Mucosa of rectum (tissue), 2 donors: ENCODE measurements around the gene AMBP.
"Not testable (repeated sequence)": the region's sequence is repeated elsewhere in the genome, so short reads cannot be mapped to it uniquely, and the experiment has no call there.

Source experiments
- H3K27ac ChIP-seq, 2 donors: one replicate each; pipeline ENCODE4 v1.7.0; 2013; ENCODE audit warnings: inconsistent platforms in 2 of 2, low read depth in 2 of 2, low read length in 2 of 2
- H3K27me3 ChIP-seq, 2 donors: one replicate each; pipeline ENCODE4 v1.7.0; 2013; ENCODE audit warnings: low read length in 2 of 2; ENCODE audit not compliant: control insufficient read depth in 2 of 2, insufficient read depth in 2 of 2
- H3K36me3 ChIP-seq, 2 donors: one replicate each; pipeline ENCODE4 v1.7.0; 2013; ENCODE audit warnings: low read length in 2 of 2; ENCODE audit not compliant: control insufficient read depth in 2 of 2, insufficient read depth in 2 of 2
- H3K4me1 ChIP-seq, 2 donors: one replicate each; pipeline ENCODE4 v1.7.0; 2013; ENCODE audit warnings: low read length in 2 of 2, mild to moderate bottlenecking in 1 of 2; ENCODE audit not compliant: control insufficient read depth in 2 of 2, insufficient read depth in 2 of 2
- H3K4me3 ChIP-seq, 2 donors: one replicate each; pipeline ENCODE4 v1.7.0; 2013; ENCODE audit warnings: low read length in 2 of 2
- H3K9ac ChIP-seq, 2 donors: one replicate each; pipeline ENCODE4 v1.7.0; 2013; ENCODE audit warnings: low read length in 2 of 2, low read depth in 1 of 2, mild to moderate bottlenecking in 1 of 2
- H3K9me3 ChIP-seq, 2 donors: one replicate each; pipeline ENCODE4 v1.7.0; 2013; ENCODE audit warnings: low read length in 2 of 2; ENCODE audit not compliant: control insufficient read depth in 2 of 2
- donor health status: healthy.
- donor health status: Normal muscosa, but diverticular disease.

The AMBP gene

DNA sequence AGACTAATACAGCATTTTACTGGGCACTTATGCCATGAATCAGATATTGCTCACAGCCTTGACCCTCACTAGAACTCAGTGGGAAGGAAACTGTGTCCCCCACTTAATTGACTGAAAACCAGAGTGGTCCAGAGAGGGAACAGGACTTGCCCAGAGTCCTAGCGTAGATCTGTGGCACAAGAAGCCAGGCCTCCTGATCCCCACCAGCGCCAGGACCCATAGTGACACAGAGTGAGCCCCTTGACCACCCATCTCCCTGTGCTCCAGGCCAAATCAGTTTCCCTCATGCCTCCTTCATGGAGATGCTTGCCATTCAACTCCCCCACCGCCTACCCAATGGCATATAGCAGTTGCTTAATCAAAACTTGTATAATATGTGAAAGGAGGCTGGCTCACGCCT, 12.7 kb upstream of the AMBP start:
- Histone ChIP-seq H3K9me3 (no peaks in the 10 kb centered on the region), H3K9ac (no peak overlapping the region), H3K36me3 (peaks cover 3 to 9% of the 10 kb centered on the region in 2 donors), H3K4me1 (no peaks in the 10 kb centered on the region), H3K27me3 (no peaks in the 10 kb centered on the region), H3K27ac (no peak overlapping the region), H3K4me3 (no peak overlapping the region)

DNA sequence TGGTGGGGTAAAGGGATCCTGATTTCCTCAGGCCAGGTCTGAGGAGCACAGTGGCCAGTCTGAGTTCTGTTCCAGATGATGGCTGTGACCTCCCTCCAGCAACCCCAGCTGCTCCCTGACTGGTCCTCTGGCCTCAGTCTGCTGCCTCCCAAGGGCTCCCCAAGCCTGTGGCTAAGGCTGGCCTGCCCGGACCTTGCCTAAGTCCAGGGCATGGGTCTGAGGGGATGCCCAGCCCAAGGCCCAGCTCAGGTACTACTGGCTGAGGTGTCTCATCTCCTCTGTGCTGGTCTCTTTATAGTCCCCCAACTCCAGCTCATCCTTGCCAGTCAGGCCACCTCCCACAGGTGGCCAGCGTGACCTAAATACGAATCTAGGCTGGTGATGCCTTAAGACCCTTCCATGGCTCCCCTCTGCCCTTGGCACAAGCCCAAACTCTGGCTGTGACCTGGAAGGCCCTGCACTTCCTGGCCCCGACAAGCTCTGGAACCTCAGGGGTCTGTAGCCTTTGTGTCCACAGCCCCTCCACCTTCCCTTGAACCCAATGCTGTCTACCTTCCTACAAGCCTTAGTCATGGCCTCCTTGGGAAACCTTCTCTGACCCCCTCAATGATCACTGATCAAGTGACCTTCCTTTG, 11.2 kb upstream of the AMBP start:
- H3K4me1 ChIP-seq, result no peaks in the 10 kb centered on the region

DNA sequence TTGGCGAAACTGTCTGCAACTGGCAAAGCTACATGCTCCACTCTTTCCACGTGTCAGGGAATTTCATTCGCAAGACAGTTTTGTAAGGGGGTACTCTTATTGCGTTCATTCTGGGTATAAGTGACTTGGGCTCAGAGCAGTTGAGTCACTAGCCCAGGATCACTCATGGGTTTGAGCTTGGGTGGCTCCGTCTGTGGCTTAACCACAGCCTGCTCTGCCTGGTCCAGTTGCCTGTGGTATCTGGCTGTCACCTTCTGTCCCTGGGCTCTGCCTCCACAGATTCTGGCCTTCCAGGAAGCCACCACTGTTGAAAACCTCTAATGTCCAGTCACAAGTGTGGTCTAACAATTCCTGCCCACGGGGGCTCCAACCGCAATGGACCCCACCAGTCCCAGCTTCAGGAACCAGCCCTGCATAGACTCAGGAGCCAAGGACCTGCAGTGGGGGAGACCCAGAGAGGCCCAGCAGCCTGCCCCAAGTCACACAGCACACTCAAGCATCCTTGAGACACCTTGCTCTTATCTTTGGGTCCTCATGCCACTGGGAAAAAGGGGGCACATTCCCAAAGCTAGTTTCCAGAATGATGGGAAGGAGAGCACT, 10.6 kb upstream of the AMBP start:
- Histone ChIP-seq H3K4me3 (no peak overlapping the region), H3K4me1 (no peaks in the 10 kb centered on the region), H3K9ac (no peak overlapping the region), H3K36me3 (no peaks in the 10 kb centered on the region), H3K27ac (no peak overlapping the region), H3K9me3 (no peaks in the 10 kb centered on the region), H3K27me3 (no peaks in the 10 kb centered on the region)

More for the DNA sequence above, 11.2 kb upstream of the AMBP start:
- Histone ChIP-seq H3K27me3 (no peaks in the 10 kb centered on the region), H3K4me3 (no peak overlapping the region), H3K9ac (no peak overlapping the region), H3K27ac (no peak overlapping the region), H3K9me3 (no peaks in the 10 kb centered on the region), H3K36me3 (peaks cover 0 to 3% of the 10 kb centered on the region in 2 donors)

DNA sequence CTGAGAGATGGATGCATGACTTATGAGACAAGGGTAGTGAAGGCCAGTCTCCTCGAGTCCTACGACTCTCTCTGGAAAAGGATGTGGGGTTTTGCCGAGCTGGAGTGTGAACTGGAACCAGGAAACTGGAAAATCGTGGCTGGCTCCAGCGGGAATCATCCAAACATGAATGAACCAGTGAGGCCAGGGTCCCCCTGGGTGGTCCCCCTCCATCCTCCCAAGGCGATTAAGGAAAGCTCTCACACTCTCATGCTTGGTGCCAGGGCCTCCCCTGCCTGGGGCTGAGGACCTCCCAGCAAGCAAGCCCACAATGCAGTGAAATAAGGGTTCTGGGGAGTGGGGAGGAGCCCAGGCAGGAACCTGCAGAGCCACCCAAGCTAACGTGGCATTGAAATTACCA, 9.6 kb upstream of the AMBP start:
- Histone ChIP-seq H3K36me3 (no peaks in the 10 kb centered on the region), H3K27ac (no peak overlapping the region), H3K4me1 (peaks cover 0 to 1% of the 10 kb centered on the region in 2 donors), H3K27me3 (no peaks in the 10 kb centered on the region), H3K9ac (no peak overlapping the region), H3K9me3 (no peaks in the 10 kb centered on the region), H3K4me3 (no peak overlapping the region)

DNA sequence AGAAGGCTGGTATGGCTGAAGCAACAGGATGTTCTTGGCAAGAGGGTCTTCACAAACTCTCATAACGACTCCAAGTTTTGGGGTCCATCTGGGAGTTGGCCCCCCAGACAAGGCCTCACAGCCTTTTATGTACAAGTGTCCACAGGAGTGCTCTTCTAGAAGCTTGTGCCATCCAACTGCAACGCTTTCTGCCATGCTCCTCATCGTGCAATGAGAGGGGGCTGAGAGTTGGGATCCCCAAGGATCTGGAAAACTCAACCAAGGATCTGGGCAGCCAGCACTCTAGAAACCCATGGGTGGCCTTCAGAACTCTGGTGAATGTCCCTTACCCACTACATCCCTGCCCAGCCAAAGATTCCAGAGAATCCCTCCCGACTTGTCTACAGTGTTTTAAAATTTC, 8.5 kb upstream of the AMBP start:
- no peaks in the 10 kb centered on the region for H3K27me3 ChIP-seq
- H3K4me1 ChIP-seq, result peaks cover 6 to 12% of the 10 kb centered on the region in 2 donors
- H3K9me3 ChIP-seq, result no peaks in the 10 kb centered on the region
- no peak overlapping the region for H3K4me3 ChIP-seq
- no peak overlapping the region for H3K9ac ChIP-seq
- no peaks in the 10 kb centered on the region for H3K36me3 ChIP-seq
- no peak overlapping the region for H3K27ac ChIP-seq

DNA sequence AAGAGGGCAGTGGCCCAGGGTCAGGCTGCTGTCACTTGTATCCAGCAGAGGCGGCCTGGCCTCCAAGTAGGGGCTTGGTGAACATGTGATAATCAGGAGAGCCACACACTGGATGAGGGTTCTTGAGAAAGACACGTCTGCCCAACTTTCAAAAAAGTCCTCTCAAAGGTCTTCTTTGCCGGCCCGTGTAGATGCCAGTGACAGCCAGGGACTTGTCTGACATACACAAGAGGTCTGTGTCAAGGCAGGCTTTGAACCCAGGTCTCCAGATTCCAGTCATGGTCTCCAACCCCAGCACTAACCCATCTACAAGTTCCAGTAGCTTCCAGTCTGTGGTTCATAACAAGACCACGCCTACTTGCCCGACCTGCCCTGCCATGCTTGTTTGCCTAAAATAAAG, 7.9 kb upstream of the AMBP start:
- Histone ChIP-seq H3K9me3 (no peaks in the 10 kb centered on the region), H3K4me3 (no peak overlapping the region), H3K27me3 (no peaks in the 10 kb centered on the region), H3K4me1 (peaks cover 12 to 18% of the 10 kb centered on the region in 2 donors), H3K27ac (no peak overlapping the region), H3K36me3 (no peaks in the 10 kb centered on the region), H3K9ac (no peak overlapping the region)

DNA sequence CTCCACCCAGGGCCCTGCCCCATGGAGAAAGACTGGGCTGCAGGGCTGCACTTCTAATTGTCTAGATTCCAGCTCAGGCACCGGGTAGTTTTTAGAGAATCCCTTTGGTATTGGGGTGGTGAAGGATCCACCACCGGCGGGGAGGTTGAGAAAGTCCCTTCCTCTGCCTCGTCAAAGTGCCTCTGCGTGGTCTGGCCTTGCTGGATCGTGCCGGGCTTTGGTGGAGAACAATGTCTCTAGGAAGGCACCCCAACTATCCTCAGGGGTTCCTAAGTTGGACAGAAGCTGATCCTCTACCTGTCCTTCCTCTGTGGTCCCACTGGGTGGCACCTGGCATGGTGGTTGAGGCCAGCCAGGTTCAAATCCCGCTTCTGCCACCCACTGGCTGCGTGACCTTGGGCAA, 7.3 kb upstream of the AMBP start:
- Histone ChIP-seq H3K9ac (no peak overlapping the region), H3K36me3 (no peaks in the 10 kb centered on the region), H3K4me1 (peaks cover 15 to 24% of the 10 kb centered on the region in 2 donors), H3K27ac (no peak overlapping the region), H3K9me3 (no peaks in the 10 kb centered on the region), H3K4me3 (no peak overlapping the region), H3K27me3 (no peaks in the 10 kb centered on the region)

DNA sequence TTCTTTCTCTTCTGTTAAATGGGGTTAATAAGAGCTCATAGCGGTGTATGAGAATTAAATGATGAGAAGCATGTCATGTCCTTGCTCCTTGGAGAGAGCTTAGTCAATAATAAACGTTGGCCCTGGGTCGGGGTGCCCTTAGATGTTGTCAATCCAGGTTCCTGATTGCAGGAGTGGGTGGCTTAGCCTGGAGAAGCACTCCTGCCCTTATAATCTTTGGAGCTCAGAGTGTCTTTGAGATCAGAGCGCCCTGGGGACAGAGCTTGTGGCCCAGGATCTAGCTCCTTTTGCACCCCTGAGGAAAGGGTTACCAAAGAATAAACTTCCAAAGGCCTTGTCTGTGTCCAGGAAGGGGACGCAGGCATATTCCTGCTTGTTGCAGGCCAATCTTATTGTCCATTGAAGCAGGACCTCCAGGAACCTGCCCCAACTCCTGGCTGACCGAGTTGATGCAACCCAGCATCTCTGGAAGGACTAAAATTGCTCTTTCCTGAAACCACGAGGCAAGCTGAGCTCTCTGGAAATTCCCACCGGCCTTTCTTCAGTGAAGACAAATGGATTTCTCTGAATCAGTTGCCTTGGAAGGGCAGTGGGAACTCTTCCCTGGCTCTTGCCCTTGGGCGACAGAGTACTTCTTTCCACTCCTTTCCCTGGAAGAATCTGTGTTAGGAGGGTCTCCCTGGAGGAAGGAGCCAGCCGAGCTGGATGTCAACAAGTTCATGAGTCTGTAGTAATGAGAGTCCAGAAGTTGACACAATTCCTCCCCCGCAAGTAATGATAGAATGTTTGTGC, 6.4 kb upstream of the AMBP start:
- Histone ChIP-seq H3K9ac (no peak overlapping the region), H3K4me3 (no peak overlapping the region), H3K27ac (no peak overlapping the region), H3K4me1 (peaks cover 20 to 25% of the 10 kb centered on the region in 2 donors), H3K27me3 (no peaks in the 10 kb centered on the region), H3K36me3 (no peaks in the 10 kb centered on the region), H3K9me3 (no peaks in the 10 kb centered on the region)

DNA sequence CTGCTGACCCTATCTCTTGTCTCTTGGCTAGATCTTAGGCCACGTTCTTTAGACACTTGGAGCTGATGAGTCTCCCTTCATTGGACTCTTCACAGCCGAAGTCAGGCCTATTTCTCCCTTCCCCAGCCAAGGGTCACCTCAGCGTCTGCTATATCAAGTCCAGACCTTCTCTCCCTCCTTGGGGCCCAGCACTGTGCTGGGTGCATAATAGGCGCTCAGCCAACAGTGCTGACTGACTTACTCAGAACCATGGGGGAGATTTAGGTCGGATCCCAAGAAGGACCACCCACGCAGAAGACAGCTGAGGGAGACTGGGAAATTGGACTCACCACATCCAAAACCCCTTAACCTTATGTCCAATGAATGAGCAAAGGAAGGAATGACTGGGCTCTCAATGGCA, 5.6 kb upstream of the AMBP start:
- Histone ChIP-seq H3K9ac (no peak overlapping the region), H3K9me3 (no peaks in the 10 kb centered on the region), H3K27ac (no peak overlapping the region), H3K4me1 (peaks cover 20 to 28% of the 10 kb centered on the region in 2 donors), H3K4me3 (no peak overlapping the region), H3K36me3 (no peaks in the 10 kb centered on the region), H3K27me3 (no peaks in the 10 kb centered on the region)

DNA sequence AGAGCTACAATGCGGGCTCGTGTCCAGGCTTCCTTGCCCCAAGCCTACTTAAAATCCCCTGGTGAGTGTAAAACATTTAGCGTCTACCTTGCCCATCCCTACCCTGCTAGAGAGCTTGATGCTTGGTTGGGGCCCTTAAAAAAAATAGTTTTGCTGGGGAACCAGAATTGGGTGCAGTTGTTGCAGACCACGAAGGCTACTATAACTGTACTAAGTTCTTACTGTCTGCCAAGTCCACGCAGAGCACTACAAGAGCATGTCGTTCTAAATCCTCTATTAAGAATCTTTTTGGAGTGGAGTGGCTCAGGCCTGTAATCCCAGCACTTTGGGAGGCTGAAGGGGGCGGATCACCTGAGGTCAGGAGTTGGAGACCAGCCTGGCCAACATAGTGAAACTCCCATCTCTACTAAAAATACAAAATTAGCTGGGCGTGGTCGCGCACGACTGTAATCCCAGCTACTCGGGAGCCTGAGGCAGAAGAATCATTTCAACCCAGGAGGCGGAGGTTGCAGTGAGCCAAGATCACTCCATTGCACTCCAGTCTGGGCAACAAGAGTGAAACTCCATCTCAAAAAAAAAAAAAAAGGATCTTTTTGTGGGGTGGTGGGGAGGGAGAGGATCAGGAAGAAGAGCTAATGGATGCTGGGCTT, 4.8 kb upstream of the AMBP start:
- H3K4me3 ChIP-seq, H3K27me3 ChIP-seq, H3K9me3 ChIP-seq, H3K9ac ChIP-seq, H3K36me3 ChIP-seq, H3K27ac ChIP-seq: not testable (repeated sequence)
- H3K4me1 ChIP-seq, result peaks cover 23 to 35% of the 10 kb centered on the region in 2 donors
